Keratinocyte (primary cell): Measurements from ENCODE around the gene TRDN. TPM values are rescaled to one million over a fixed set of nuclear protein-coding genes. Genes with fewer than 3 reads are reported as not detected.

Source experiments
- DNase-seq: peaks from one replicate; pipeline ENCODE4 v3.0.0-alpha.2; 2011; ENCODE audit warnings: low read depth, missing footprints, low spot score
- FAIRE-seq: peaks from 2 replicates; lab custom pipeline; 2011; peaks lifted over from hg19 to GRCh38; lab: Jason Lieb, UNC
- H2AFZ ChIP-seq: 2 replicates; pipeline ENCODE4 v1.6.0; 2012; ENCODE audit warnings: low read length, control low read depth, inconsistent platforms; ENCODE audit not compliant: control insufficient read depth
- H3K27ac ChIP-seq: 2 replicates; pipeline ENCODE4 v1.5.1; 2011; ENCODE audit warnings: low read length; ENCODE audit not compliant: control insufficient read depth, insufficient read depth
- H3K27me3 ChIP-seq: 3 replicates; pipeline ENCODE4 v1.6.0; 2011; ENCODE audit warnings: low read length; ENCODE audit not compliant: control insufficient read depth, insufficient read depth; ENCODE audit errors: extremely low read depth
- H3K36me3 ChIP-seq, 2 experiments: 2 replicates in 1 of 2; 3 replicates in 1 of 2; pipeline ENCODE4 v1.5.1; 2011; ENCODE audit warnings: low read length in 2 of 2, mild to moderate bottlenecking in 1 of 2; ENCODE audit not compliant: control insufficient read depth in 2 of 2, insufficient read depth in 2 of 2; ENCODE audit errors: extremely low read depth in 1 of 2
- H3K4me1 ChIP-seq: 3 replicates; pipeline ENCODE4 v1.5.1; 2011; ENCODE audit warnings: low read length; ENCODE audit not compliant: control insufficient read depth, insufficient read depth; ENCODE audit errors: extremely low read depth
- H3K4me2 ChIP-seq: 3 replicates; pipeline ENCODE4 v1.6.0; 2011; ENCODE audit warnings: low read depth, low read length; ENCODE audit not compliant: control insufficient read depth, insufficient read depth; ENCODE audit errors: extremely low read depth
- H3K4me3 ChIP-seq, 3 experiments: fragments of 200-600 bp in 1 of 3; sonication (generic) in 1 of 3; 2 replicates in 2 of 3; 3 replicates in 1 of 3; pipeline ENCODE4 v1.5.1; 2011 to 2016; ENCODE audit warnings: low read length in 3 of 3, mild to moderate bottlenecking in 3 of 3, control low read depth in 2 of 3, inconsistent platforms in 1 of 3, low read depth in 1 of 3, mixed read lengths in 1 of 3, mixed run types in 1 of 3, moderate library complexity in 1 of 3; ENCODE audit not compliant: control insufficient read depth in 2 of 3, insufficient read depth in 2 of 3; ENCODE audit errors: extremely low read depth in 1 of 3
- H3K79me2 ChIP-seq: 2 replicates; pipeline ENCODE4 v1.6.0; 2012; ENCODE audit warnings: low read length; ENCODE audit not compliant: control insufficient read depth, insufficient read depth
- H3K9ac ChIP-seq: 3 replicates; pipeline ENCODE4 v1.6.0; 2011; ENCODE audit warnings: low read length; ENCODE audit not compliant: control insufficient read depth, insufficient read depth; ENCODE audit errors: extremely low read depth
- H3K9me1 ChIP-seq: 3 replicates; pipeline ENCODE4 v1.6.0; 2011; ENCODE audit warnings: low read length; ENCODE audit not compliant: control insufficient read depth, insufficient read depth; ENCODE audit errors: extremely low read depth
- H3K9me3 ChIP-seq: 2 replicates; pipeline ENCODE4 v1.5.1; 2012; ENCODE audit warnings: low read depth, low read length; ENCODE audit not compliant: control insufficient read depth
- H4K20me1 ChIP-seq: 3 replicates; pipeline ENCODE4 v1.6.0; 2011; ENCODE audit warnings: low read length; ENCODE audit not compliant: control insufficient read depth, insufficient read depth; ENCODE audit errors: extremely low read depth
- EZH2 ChIP-seq: IDR thresholded peaks from one replicate; pipeline ENCODE4 v1.6.1; 2012; ENCODE audit warnings: inconsistent platforms, mild to moderate bottlenecking, low read length, moderate library complexity
- dilution Hi-C: fragments of 300-500 bp; cut with MboI; formaldehyde crosslinking; loops from one replicate; pipeline ENCODE4 v1.7.0; 2020; ENCODE audit warnings: low sequenced_read_pairs; ENCODE audit not compliant: extremely low pct_ligation_motif_present
- polyA plus RNA-seq, 5 experiments: library from polyadenylated mRNA; depleted of rRNA in 3 of 5; stranded (reverse) in 3 of 5; stranded (forward) in 1 of 5; unstranded in 1 of 5; fragments of >200 nt; gene quantifications; 1 replicate in 1 of 5; 2 replicates in 3 of 5; 3 replicates in 1 of 5; pipeline versions ENCODE4 v1.2.1 to v1.2.3, GENCODE V29; 2011 to 2012; ENCODE audit warnings: missing spikeins in 2 of 5, low read depth in 1 of 5, low replicate concordance in 1 of 5
- TF ChIP-seq, protein P1 (sequence below), 3 experiments: IDR thresholded peaks in 1 of 3; conservative IDR thresholded peaks in 1 of 3; optimal IDR thresholded peaks in 1 of 3; 2 replicates in 2 of 3; 3 replicates in 1 of 3; pipeline versions ENCODE3 to v1.5.1; 2011; ENCODE audit warnings: low read length in 3 of 3, mild to moderate bottlenecking in 3 of 3, moderate library complexity in 2 of 3, control low read depth in 1 of 3, inconsistent platforms in 1 of 3; ENCODE audit not compliant: insufficient read depth in 2 of 3; ENCODE audit errors: extremely low read depth in 1 of 3

Gene TRDN
- polyA plus RNA-seq, 1 donor (not counting 4 experiments of a cell fraction or from before 2014, with no cell fraction given): not detected

- DNase-seq: no peak
- Histone ChIP-seq H3K9ac (no peak overlapping the region), H3K4me2 (no peak overlapping the region), H4K20me1 (no peaks in the 10 kb centered on the region), H3K27ac (no peak overlapping the region), H3K4me1 (no peaks in the 10 kb centered on the region), H3K9me3 (no peaks in the 10 kb centered on the region), H3K79me2 (no peaks in the 10 kb centered on the region), H2AFZ (no peak overlapping the region), H3K4me3 (no peak overlapping the region), H3K9me1 (no peaks in the 10 kb centered on the region), H3K36me3 (no peaks in the 10 kb centered on the region), H3K27me3 (no peaks in the 10 kb centered on the region)
- FAIRE-seq: no peak
- dilution Hi-C loops: no loop called here
- TF ChIP-seq, protein P1, sequence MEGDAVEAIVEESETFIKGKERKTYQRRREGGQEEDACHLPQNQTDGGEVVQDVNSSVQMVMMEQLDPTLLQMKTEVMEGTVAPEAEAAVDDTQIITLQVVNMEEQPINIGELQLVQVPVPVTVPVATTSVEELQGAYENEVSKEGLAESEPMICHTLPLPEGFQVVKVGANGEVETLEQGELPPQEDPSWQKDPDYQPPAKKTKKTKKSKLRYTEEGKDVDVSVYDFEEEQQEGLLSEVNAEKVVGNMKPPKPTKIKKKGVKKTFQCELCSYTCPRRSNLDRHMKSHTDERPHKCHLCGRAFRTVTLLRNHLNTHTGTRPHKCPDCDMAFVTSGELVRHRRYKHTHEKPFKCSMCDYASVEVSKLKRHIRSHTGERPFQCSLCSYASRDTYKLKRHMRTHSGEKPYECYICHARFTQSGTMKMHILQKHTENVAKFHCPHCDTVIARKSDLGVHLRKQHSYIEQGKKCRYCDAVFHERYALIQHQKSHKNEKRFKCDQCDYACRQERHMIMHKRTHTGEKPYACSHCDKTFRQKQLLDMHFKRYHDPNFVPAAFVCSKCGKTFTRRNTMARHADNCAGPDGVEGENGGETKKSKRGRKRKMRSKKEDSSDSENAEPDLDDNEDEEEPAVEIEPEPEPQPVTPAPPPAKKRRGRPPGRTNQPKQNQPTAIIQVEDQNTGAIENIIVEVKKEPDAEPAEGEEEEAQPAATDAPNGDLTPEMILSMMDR (optimal IDR thresholded peaks at IDR 0.05 in 1 of 3, IDR thresholded peaks at IDR 0.05 in 1 of 3, conservative IDR thresholded peaks at IDR 0.05 in 1 of 3; ENCODE audit: extremely low read depth in 1 of 3, insufficient read depth in 2 of 3, low read length in 3 of 3): no peak
- no peak for TF ChIP-seq EZH2
These were observed 44.3 kb downstream of the TRDN start for GRCh38 chr6:123592426-123592825.

GRCh38 chr6:123589973-123590372 is 46.8 kb downstream of the TRDN start:
- H3K4me2 ChIP-seq: no peak overlapping the region
- H4K20me1 ChIP-seq: no peaks in the 10 kb centered on the region
- H3K4me3 ChIP-seq: no peak overlapping the region
- H3K27me3 ChIP-seq: no peaks in the 10 kb centered on the region
- no peaks in the 10 kb centered on the region for H3K4me1 ChIP-seq
- H3K79me2 ChIP-seq: no peaks in the 10 kb centered on the region
- TF ChIP-seq EZH2: no peak
- TF ChIP-seq, protein P1 (optimal IDR thresholded peaks at IDR 0.05 in 1 of 3, IDR thresholded peaks at IDR 0.05 in 1 of 3, conservative IDR thresholded peaks at IDR 0.05 in 1 of 3; ENCODE audit: extremely low read depth in 1 of 3, insufficient read depth in 2 of 3, low read length in 3 of 3): no peak
- no peak for FAIRE-seq
- H3K36me3 ChIP-seq: no peaks in the 10 kb centered on the region
- H3K27ac ChIP-seq: no peak overlapping the region
- no peaks in the 10 kb centered on the region for H3K9me1 ChIP-seq
- no peak overlapping the region for H3K9ac ChIP-seq
- no peak for DNase-seq
- no peak overlapping the region for H2AFZ ChIP-seq
- dilution Hi-C loops: no loop called here
- H3K9me3 ChIP-seq: no peaks in the 10 kb centered on the region
